Activated CD4-positive, CD25-positive, alpha-beta regulatory T cell (primary cell): ENCODE results near the gene ZDHHC18.
A peak's percentile ranks its signal among the peaks of the same experiment; 100 is the strongest.
"Not testable (repeated sequence)": the region's sequence is repeated elsewhere in the genome, so short reads cannot be mapped to it uniquely, and the experiment has no call there.

Experiments
- DNase-seq, 4 experiments: peaks; one replicate each; lab custom pipeline; 2025; lab: John Stamatoyannopoulos, UW

Gene ZDHHC18

GRCh38 chr1:26858891-26859640 lies 32.6 kb downstream of the ZDHHC18 start:
- DNase-seq, result no peak

- DNase-seq, result no peak
Measured at GRCh38 chr1:26861286-26861701, 34.8 kb downstream of the ZDHHC18 start.

GRCh38 chr1:26861889-26862378 lies 35.4 kb downstream of the ZDHHC18 start:
- no peak for DNase-seq

GRCh38 chr1:26862781-26863684 lies 36.5 kb downstream of the ZDHHC18 start, which contains the start of gene SFN:
Gene SFN, plus strand, starts transcription at chr1:26863149. Its CDS starts 64 bp downstream, at chr1:26863213.
- DNase-seq, result peak in 1 of 4 experiments; percentile 12

GRCh38 chr1:26863685-26864077 lies 37.2 kb downstream of the ZDHHC18 start:
- no peak for DNase-seq

GRCh38 chr1:26864610-26865480 lies 38.4 kb downstream of the ZDHHC18 start:
- DNase-seq, result peak; percentile 87 to 90 (median 89)

- DNase-seq, result not testable (repeated sequence)
Measured at GRCh38 chr1:26873097-26873496, 46.6 kb downstream of the ZDHHC18 start.

- no peak for DNase-seq
Measured at GRCh38 chr1:26874896-26875295, 48.4 kb downstream of the ZDHHC18 start.

- no peak for DNase-seq
Measured at GRCh38 chr1:26877326-26877725, 50.8 kb downstream of the ZDHHC18 start.

GRCh38 chr1:26879793-26880192 lies 53.3 kb downstream of the ZDHHC18 start:
- DNase-seq, result no peak

GRCh38 chr1:26881611-26882010 lies 55.1 kb downstream of the ZDHHC18 start:
- DNase-seq, result not testable (repeated sequence)

- DNase-seq, result no peak
Measured at GRCh38 chr1:26882696-26883463, 56.4 kb downstream of the ZDHHC18 start.

- DNase-seq, result no peak
Measured at GRCh38 chr1:26887125-26887524, 60.6 kb downstream of the ZDHHC18 start.

- no peak for DNase-seq
Measured at GRCh38 chr1:26888231-26888630, 61.7 kb downstream of the ZDHHC18 start.

GRCh38 chr1:26889551-26890466 lies 63.3 kb downstream of the ZDHHC18 start, which contains the start of gene GPN2:
Gene GPN2, minus strand, starts transcription at chr1:26890283. Its CDS starts 187 bp downstream, at chr1:26890096.
- DNase-seq, result peak; percentile 47 to 64 (median 58)

- DNase-seq, result no peak
Measured at GRCh38 chr1:26890467-26890796, 63.9 kb downstream of the ZDHHC18 start.

GRCh38 chr1:26894263-26894662 lies 67.8 kb downstream of the ZDHHC18 start:
- DNase-seq, result no peak

GRCh38 chr1:26897351-26897750 lies 70.9 kb downstream of the ZDHHC18 start:
- DNase-seq, result no peak

- peak; percentile 75 to 80 (median 76) for DNase-seq
Measured at GRCh38 chr1:26900001-26900814, 73.7 kb downstream of the ZDHHC18 start, which contains the start of gene GPATCH3. Gene GPATCH3, minus strand, starts transcription at chr1:26900467. Its CDS starts 25 bp downstream, at chr1:26900442.
